ENCODE measurements around the gene OR2C1.

Gene OR2C1

DNA sequence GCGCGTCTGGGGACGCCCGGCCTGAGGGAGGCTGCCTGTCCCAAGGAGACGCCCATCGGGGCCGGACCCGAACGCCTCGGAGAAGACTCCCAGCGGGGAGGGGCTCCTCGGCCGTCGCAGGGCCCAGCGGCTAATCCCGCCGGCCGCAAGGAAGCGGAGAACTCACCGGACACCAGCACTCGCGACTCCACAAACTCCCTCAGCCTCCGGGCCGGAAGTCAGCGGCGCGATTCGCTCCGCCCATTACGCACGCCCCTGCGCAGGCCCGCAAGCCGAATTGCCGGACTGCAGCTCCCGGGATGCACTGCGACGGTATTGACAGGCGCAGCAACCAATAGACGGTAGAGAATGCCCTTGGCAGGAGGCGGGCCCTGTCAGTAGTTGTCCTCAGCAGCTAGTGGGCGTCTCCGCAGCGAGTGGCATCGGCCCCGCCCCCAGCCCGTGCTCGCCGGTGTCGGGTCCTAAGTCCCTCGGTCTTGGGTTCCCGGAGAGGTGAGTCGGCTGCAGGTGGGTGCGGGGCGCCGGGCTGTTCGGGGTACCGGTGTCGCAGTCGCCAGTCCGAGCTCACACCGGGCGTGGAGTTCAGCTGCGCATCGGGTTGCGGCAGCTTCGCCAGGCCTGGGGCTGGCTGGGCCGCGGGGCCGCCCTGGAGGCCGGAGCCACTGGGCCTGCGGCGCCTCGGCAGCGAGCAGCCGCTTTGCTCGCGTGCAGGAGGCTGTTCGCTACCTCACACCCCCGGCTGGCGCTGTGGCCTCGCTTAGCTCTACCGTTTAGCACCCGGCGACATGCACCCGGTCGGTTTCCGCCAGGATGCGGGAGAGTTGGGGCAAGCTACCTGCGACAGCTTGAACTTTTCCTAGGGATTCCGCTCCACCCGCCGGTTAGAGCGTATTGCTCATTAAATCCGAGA is 45.3 kb downstream of the OR2C1 start, which contains the start of the genes ZNF174 and ZSCAN32:
ZNF174 (plus strand) TSS at position 437 of the 910 bp plus-strand sequence. CDS start 790 bp downstream, outside the sequence.
ZSCAN32 (minus strand) TSS at position 226 of the 910 bp plus-strand sequence. CDS start 3,447 bp downstream, outside the sequence.
- peak; percentile 85 for DNase-seq

DNA sequence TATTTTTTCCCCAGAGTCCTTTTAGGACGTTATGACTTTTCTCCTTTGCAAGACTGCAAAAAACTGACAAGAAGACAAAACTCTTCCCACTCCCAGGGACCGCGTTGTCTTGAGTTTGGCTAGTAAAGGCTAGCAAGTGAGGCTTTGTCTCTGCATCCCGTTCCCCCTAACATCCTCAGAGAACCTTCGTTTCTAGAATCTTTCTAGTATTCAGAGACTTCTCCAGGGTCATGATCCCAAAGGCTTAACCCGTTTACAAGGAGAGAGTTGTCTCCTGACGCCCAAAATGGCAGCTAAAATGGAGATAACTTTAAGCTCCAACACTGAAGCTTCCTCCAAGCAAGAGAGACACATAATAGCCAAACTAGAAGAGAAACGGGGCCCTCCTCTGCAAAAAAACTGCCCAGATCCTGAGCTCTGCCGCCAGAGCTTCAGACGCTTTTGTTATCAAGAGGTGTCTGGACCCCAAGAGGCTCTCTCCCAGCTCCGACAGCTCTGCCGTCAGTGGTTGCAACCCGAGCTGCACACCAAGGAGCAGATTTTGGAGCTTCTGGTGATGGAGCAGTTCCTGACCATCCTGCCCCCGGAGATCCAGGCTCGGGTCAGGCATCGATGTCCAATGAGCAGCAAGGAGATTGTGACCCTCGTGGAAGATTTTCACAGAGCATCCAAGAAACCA is 46.2 kb downstream of the OR2C1 start:
- no peak for DNase-seq
